GM23338 (cell line): Measurements from ENCODE around the gene RNF220. TPM values are rescaled to one million over a fixed set of nuclear protein-coding genes. Genes with fewer than 3 reads are reported as not detected.

Experiments used
- ATAC-seq: fragments of 200-7000 bp; cut with Tn5 transposase; 3 replicates; pipeline ENCODE4 v1.9.1; 2020
- DNase-seq: peaks from one replicate; pipeline ENCODE4 v3.0.0-alpha.2; 2015; ENCODE audit warnings: low spot score
- H2AFZ ChIP-seq: fragments of 200-600 bp; sonication (generic); 2 replicates; pipeline ENCODE4 v1.8.0; 2016; ENCODE audit warnings: antibody characterized with exemption, mild to moderate bottlenecking, moderate library complexity
- H3F3A ChIP-seq: fragments of 200-600 bp; sonication (generic); replicated peaks from 2 replicates; pipeline ENCODE4 v1.8.0; 2017; ENCODE audit warnings: antibody characterized with exemption, mixed run types, low read depth
- H3K27ac ChIP-seq: fragments of 200-600 bp; sonication (generic); 2 replicates; pipeline ENCODE4 v1.6.1; 2016; ENCODE audit warnings: low read depth
- H3K27me3 ChIP-seq: fragments of 200-600 bp; sonication (generic); 2 replicates; pipeline ENCODE4 v1.8.0; 2016; ENCODE audit warnings: mild to moderate bottlenecking, mixed run types, moderate library complexity; ENCODE audit not compliant: insufficient read depth
- H3K36me3 ChIP-seq: fragments of 200-600 bp; sonication (generic); 2 replicates; pipeline ENCODE4 v1.8.0; 2016; ENCODE audit warnings: mild to moderate bottlenecking; ENCODE audit not compliant: insufficient read depth
- H3K4me1 ChIP-seq: fragments of 200-600 bp; sonication (generic); 2 replicates; pipeline ENCODE4 v1.8.0; 2016; ENCODE audit warnings: mild to moderate bottlenecking, moderate library complexity; ENCODE audit not compliant: insufficient read depth
- H3K4me2 ChIP-seq: fragments of 200-600 bp; sonication (generic); 2 replicates; pipeline ENCODE4 v1.7.1; 2017; ENCODE audit warnings: mixed run types
- H3K4me3 ChIP-seq: fragments of 200-600 bp; sonication (generic); 2 replicates; pipeline ENCODE4 v1.6.1; 2016; ENCODE audit warnings: mixed run types
- H3K79me2 ChIP-seq: fragments of 200-600 bp; sonication (generic); replicated peaks from 2 replicates; pipeline ENCODE4 v1.8.0; 2017; ENCODE audit warnings: mild to moderate bottlenecking; ENCODE audit not compliant: insufficient read depth
- H3K9me2 ChIP-seq: fragments of 200-600 bp; sonication (generic); 2 replicates; pipeline ENCODE4 v1.8.0; 2017; ENCODE audit not compliant: insufficient read depth
- H4K20me1 ChIP-seq: fragments of 200-600 bp; sonication (generic); replicated peaks from 2 replicates; pipeline ENCODE4 v1.8.0; 2017; ENCODE audit warnings: mild to moderate bottlenecking; ENCODE audit not compliant: insufficient read depth
- H3K27ac Mint-ChIP-seq: 2 replicates; pipeline ENCODE4 v1.8.0; 2020; ENCODE audit warnings: inconsistent platforms, mild to moderate bottlenecking, moderate library complexity, mixed read lengths
- H3K27me3 Mint-ChIP-seq: 3 replicates; pipeline ENCODE4 v1.8.0; 2022; ENCODE audit warnings: low read depth, mild to moderate bottlenecking, moderate library complexity, mixed read lengths, inconsistent platforms; ENCODE audit not compliant: insufficient read depth, poor library complexity
- H3K36me3 Mint-ChIP-seq: 3 replicates; pipeline ENCODE4 v1.8.0; 2021; ENCODE audit warnings: low read depth, mild to moderate bottlenecking, inconsistent platforms, moderate library complexity, mixed read lengths
- H3K4me1 Mint-ChIP-seq: 3 replicates; pipeline ENCODE4 v1.8.0; 2020; ENCODE audit warnings: mild to moderate bottlenecking, inconsistent platforms, mixed read lengths
- H3K4me3 Mint-ChIP-seq: 3 replicates; pipeline ENCODE4 v1.8.0; 2021; ENCODE audit warnings: moderate library complexity, mild to moderate bottlenecking, inconsistent platforms, mixed read lengths
- H3K9me3 Mint-ChIP-seq: 3 replicates; pipeline ENCODE4 v1.8.0; 2020; ENCODE audit warnings: moderate library complexity, mild to moderate bottlenecking, inconsistent platforms, mixed read lengths
- CTCF ChIP-seq, 2 experiments: fragments of 200-600 bp in 1 of 2; sonication (generic) in 1 of 2; conservative IDR thresholded peaks; 2 replicates each; pipeline versions ENCODE4 v1.5.1 to v1.6.1; 2016 to 2017; ENCODE audit warnings: antibody characterized with exemption in 2 of 2, low read depth in 2 of 2, mild to moderate bottlenecking in 2 of 2, moderate library complexity in 1 of 2
- EZH2 ChIP-seq: fragments of 200-600 bp; sonication (generic); IDR thresholded peaks from one replicate; pipeline ENCODE4 v1.8.0; 2017; ENCODE audit warnings: antibody characterized with exemption, mild to moderate bottlenecking, low read depth; ENCODE audit not compliant: unreplicated experiment
- NANOG ChIP-seq: IDR thresholded peaks from 2 replicates; pipeline ENCODE4 v1.6.1; 2016; ENCODE audit warnings: antibody characterized with exemption, borderline replicate concordance
- POLR2AphosphoS5 ChIP-seq: IDR thresholded peaks from 2 replicates; pipeline ENCODE4 v1.6.1; 2016; ENCODE audit warnings: antibody characterized with exemption, low read depth
- STAT1 ChIP-seq: IDR thresholded peaks from one replicate; pipeline ENCODE4 v1.6.1; 2016; ENCODE audit warnings: antibody characterized with exemption; ENCODE audit not compliant: unreplicated experiment
- ZNF114 ChIP-seq: fragments of 250-450 bp; sonication (Bioruptor Pico); IDR thresholded peaks from 2 replicates; pipeline ENCODE4 v1.5.0; 2020; ENCODE audit warnings: mild to moderate bottlenecking, moderate library complexity
- polyA plus RNA-seq: library from polyadenylated mRNA; unstranded; fragments of >200 nt; fragmentation: Nextera tagmentation; extraction: Ambion mirVana; gene quantifications from 2 replicates; pipeline ENCODE4 v1.2.1, GENCODE V29; 2016
- total RNA-seq: library from RNA; depleted of rRNA; stranded (reverse); fragments of >200 nt; shearing (Covaris generic); gene quantifications from 2 replicates; pipeline ENCODE4 v1.2.3, GENCODE V29; 2014
- TF ChIP-seq, protein P1 (sequence below): fragments of 250-450 bp; sonication (Bioruptor Pico); IDR thresholded peaks from 2 replicates; pipeline ENCODE4 v1.5.0; 2020; ENCODE audit warnings: mild to moderate bottlenecking, moderate library complexity

Gene RNF220
- total and polyA plus RNA-seq, 2 experiments from 2014 or later = 72.8 to 168 TPM

GRCh38 chr1:44408632-44409602, 3.9 kb downstream of the RNF220 start:
- Mint-ChIP-seq H3K4me1 (peaks cover 7% of the 10 kb centered on the region; the same call in 2 of the 3 replicates), H3K9me3 (no peaks in the 10 kb centered on the region), H3K27me3 (peaks cover 23% of the 10 kb centered on the region), H3K27ac (no peak overlapping the region), H3K36me3 (no peaks in the 10 kb centered on the region; the same call in 1 of the 3 replicates), H3K4me3 (no peak overlapping the region; the same call in none of the 3 replicates)
- Histone ChIP-seq H3K4me2 (peak overlapping the region; percentile 84), H3K27me3 (peaks cover 53% of the 10 kb centered on the region), H4K20me1 (peaks cover 32% of the 10 kb centered on the region), H3F3A (peaks cover 12% of the 10 kb centered on the region; the same call in 1 of the 2 replicates), H3K4me3 (peak overlapping the region; percentile 98), H3K4me1 (peaks cover 28% of the 10 kb centered on the region), H3K79me2 (peaks cover 58% of the 10 kb centered on the region), H3K36me3 (0 out of 2 replicates have a peak, but pooled peaks cover under 1% of the 10 kb centered on the region), H2AFZ (no peak overlapping the region), H3K27ac (no peak overlapping the region), H3K9me2 (no peaks in the 10 kb centered on the region)
- peak; percentile 43 for ATAC-seq
- TF ChIP-seq CTCF (conservative IDR thresholded peaks at IDR 0.05; ENCODE audit: low read depth in 2 of 2) (0 out of 4 replicates have a peak, but pooled peaks of 1 of the 2 experiments have one; percentile 10), STAT1 (no peak)
- DNase-seq = peak; percentile 91

GRCh38 chr1:44409757-44410156, 4.7 kb downstream of the RNF220 start:
- DNase-seq = no peak
- Mint-ChIP-seq H3K9me3 (no peaks in the 10 kb centered on the region), H3K4me3 (no peak overlapping the region; the same call in 2 of the 3 replicates), H3K27me3 (peaks cover 23% of the 10 kb centered on the region), H3K27ac (no peak overlapping the region), H3K36me3 (no peaks in the 10 kb centered on the region; the same call in none of the 3 replicates), H3K4me1 (peaks cover 7% of the 10 kb centered on the region; the same call in 2 of the 3 replicates)
- Histone ChIP-seq H3K79me2 (peaks cover 67% of the 10 kb centered on the region), H3K4me2 (peak overlapping the region; percentile 84), H4K20me1 (peaks cover 39% of the 10 kb centered on the region), H3K4me3 (no peak overlapping the region), H3K4me1 (peaks cover 23% of the 10 kb centered on the region), H3K9me2 (no peaks in the 10 kb centered on the region), H3K27me3 (peaks cover 53% of the 10 kb centered on the region), H3K27ac (no peak overlapping the region), H2AFZ (no peak overlapping the region), H3F3A (peaks cover 12% of the 10 kb centered on the region; the same call in 1 of the 2 replicates), H3K36me3 (peaks cover 3% of the 10 kb centered on the region; the same call in 1 of the 2 replicates)
- no peak for ATAC-seq
- TF ChIP-seq ZNF114 (CRISPR knock-in tag) (no peak), POLR2AphosphoS5 (no peak), STAT1 (no peak), CTCF (conservative IDR thresholded peaks at IDR 0.05; ENCODE audit: low read depth in 2 of 2) (no peak), NANOG (no peak), EZH2 (no peak)
- TF ChIP-seq, protein P1, sequence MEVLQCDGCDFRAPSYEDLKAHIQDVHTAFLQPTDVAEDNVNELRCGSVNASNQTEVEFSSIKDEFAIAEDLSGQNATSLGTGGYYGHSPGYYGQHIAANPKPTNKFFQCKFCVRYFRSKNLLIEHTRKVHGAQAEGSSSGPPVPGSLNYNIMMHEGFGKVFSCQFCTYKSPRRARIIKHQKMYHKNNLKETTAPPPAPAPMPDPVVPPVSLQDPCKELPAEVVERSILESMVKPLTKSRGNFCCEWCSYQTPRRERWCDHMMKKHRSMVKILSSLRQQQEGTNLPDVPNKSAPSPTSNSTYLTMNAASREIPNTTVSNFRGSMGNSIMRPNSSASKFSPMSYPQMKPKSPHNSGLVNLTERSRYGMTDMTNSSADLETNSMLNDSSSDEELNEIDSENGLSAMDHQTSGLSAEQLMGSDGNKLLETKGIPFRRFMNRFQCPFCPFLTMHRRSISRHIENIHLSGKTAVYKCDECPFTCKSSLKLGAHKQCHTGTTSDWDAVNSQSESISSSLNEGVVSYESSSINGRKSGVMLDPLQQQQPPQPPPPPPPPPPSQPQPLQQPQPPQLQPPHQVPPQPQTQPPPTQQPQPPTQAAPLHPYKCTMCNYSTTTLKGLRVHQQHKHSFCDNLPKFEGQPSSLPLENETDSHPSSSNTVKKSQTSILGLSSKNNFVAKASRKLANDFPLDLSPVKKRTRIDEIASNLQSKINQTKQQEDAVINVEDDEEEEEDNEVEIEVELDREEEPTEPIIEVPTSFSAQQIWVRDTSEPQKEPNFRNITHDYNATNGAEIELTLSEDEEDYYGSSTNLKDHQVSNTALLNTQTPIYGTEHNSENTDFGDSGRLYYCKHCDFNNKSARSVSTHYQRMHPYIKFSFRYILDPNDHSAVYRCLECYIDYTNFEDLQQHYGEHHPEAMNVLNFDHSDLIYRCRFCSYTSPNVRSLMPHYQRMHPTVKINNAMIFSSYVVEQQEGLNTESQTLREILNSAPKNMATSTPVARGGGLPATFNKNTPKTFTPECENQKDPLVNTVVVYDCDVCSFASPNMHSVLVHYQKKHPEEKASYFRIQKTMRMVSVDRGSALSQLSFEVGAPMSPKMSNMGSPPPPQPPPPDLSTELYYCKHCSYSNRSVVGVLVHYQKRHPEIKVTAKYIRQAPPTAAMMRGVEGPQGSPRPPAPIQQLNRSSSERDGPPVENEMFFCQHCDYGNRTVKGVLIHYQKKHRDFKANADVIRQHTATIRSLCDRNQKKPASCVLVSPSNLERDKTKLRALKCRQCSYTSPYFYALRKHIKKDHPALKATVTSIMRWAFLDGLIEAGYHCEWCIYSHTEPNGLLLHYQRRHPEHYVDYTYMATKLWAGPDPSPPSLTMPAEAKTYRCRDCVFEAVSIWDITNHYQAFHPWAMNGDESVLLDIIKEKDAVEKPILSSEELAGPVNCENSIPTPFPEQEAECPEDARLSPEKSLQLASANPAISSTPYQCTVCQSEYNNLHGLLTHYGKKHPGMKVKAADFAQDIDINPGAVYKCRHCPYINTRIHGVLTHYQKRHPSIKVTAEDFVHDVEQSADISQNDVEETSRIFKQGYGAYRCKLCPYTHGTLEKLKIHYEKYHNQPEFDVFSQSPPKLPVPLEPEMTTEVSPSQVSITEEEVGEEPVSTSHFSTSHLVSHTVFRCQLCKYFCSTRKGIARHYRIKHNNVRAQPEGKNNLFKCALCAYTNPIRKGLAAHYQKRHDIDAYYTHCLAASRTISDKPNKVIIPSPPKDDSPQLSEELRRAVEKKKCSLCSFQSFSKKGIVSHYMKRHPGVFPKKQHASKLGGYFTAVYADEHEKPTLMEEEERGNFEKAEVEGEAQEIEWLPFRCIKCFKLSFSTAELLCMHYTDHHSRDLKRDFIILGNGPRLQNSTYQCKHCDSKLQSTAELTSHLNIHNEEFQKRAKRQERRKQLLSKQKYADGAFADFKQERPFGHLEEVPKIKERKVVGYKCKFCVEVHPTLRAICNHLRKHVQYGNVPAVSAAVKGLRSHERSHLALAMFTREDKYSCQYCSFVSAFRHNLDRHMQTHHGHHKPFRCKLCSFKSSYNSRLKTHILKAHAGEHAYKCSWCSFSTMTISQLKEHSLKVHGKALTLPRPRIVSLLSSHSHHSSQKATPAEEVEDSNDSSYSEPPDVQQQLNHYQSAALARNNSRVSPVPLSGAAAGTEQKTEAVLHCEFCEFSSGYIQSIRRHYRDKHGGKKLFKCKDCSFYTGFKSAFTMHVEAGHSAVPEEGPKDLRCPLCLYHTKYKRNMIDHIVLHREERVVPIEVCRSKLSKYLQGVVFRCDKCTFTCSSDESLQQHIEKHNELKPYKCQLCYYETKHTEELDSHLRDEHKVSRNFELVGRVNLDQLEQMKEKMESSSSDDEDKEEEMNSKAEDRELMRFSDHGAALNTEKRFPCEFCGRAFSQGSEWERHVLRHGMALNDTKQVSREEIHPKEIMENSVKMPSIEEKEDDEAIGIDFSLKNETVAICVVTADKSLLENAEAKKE = no peak
